Measurements from ENCODE around the gene CAMSAP2.

DNA sequence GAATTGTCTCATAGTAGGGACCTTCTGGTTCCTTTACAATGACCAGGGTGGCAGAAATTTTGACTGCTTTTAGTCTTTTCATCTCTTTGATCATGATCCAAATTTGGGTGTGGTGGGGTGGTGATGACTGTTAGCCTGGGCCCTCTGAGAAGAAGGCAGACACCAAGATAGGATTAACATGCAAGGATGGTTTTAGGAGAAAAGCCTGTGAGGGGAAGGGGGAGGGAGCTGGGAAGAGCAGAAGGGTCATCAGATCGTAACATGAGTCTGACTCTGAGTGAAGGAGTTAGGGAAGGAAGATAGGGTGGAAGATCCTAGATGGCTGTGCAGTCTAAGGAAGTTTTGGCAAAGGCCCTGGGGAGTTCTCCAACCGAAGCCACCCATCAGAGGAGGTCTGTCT, 28.5 kb upstream of the CAMSAP2 start:
- TF ChIP-seq CHD1 (IDR thresholded peaks at IDR 0.05; ENCODE audit: low read depth, low read length) (no peak), USF2 (IDR thresholded peaks at IDR 0.05; ENCODE audit: low read length) (no peak)
